Epithelial cell of esophagus (primary cell): ENCODE measurements around the gene CDH4.

ENCODE experiments used
- DNase-seq: peaks from one replicate; pipeline ENCODE4 v3.0.0; 2010; ENCODE audit warnings: low read depth
- H3K4me3 ChIP-seq: 2 replicates; pipeline ENCODE4 v1.5.1; 2011; ENCODE audit warnings: mild to moderate bottlenecking, low read length, control low read depth
- CTCF ChIP-seq: IDR thresholded peaks from 2 replicates; pipeline ENCODE4 v1.5.1; 2011; ENCODE audit warnings: low read depth, mild to moderate bottlenecking, low read length, control low read depth, inconsistent platforms; ENCODE audit not compliant: insufficient read depth; ENCODE audit errors: missing control alignments

The CDH4 gene

GRCh38 chr20:61856626-61857413, 604.8 kb downstream of the CDH4 start:
- no peak for DNase-seq
- no peak for TF ChIP-seq CTCF
- no peak overlapping the region for H3K4me3 ChIP-seq

- no peak for TF ChIP-seq CTCF
- no peak for DNase-seq
- H3K4me3 ChIP-seq, result no peak overlapping the region
Measured at GRCh38 chr20:61857414-61857775, 605.3 kb downstream of the CDH4 start.

DNA sequence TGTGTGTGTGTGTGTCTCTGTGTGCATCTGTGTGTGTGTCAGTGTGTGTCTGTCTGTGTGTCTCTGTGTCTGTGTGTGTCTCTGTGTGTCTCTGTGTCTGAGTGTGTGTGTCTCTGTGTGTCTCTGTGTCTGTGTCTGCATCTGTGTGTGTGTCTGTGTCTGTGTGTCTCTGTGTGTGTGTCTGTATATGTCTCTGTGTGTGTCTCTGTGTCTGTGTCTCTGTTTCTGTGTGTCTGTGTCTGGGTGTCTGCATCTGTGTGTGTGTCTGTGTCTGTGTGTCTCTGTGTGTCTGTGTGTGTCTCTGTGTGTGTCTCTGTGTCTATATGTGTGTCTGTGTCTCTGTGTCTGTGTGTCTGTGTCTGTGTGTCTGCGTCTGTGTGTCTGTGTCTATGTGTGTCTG, 605.8 kb downstream of the CDH4 start:
- H3K4me3 ChIP-seq, result no peak overlapping the region
- TF ChIP-seq CTCF, result no peak
- DNase-seq, result no peak

DNA sequence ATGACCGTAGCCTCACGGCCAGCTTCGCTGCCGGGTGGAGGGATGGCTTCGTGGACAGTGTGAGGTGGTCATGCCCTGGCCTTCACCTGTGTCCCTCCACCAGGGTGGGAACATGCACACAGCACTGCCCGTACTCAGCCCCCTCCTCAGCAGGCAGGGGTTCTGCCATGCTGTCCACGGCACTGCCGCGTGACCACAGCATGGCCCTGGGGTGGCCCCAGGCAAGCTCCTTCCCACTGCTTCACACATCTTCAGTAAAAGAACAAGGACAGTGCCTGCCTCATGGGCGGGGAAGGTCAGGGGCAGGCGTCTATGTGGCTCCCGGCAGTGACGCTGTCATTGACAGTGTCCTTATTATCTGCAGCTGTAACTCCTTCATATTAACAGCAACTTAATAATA, 607.7 kb downstream of the CDH4 start:
- TF ChIP-seq CTCF, result no peak
- H3K4me3 ChIP-seq, result no peak overlapping the region
- no peak for DNase-seq

DNA sequence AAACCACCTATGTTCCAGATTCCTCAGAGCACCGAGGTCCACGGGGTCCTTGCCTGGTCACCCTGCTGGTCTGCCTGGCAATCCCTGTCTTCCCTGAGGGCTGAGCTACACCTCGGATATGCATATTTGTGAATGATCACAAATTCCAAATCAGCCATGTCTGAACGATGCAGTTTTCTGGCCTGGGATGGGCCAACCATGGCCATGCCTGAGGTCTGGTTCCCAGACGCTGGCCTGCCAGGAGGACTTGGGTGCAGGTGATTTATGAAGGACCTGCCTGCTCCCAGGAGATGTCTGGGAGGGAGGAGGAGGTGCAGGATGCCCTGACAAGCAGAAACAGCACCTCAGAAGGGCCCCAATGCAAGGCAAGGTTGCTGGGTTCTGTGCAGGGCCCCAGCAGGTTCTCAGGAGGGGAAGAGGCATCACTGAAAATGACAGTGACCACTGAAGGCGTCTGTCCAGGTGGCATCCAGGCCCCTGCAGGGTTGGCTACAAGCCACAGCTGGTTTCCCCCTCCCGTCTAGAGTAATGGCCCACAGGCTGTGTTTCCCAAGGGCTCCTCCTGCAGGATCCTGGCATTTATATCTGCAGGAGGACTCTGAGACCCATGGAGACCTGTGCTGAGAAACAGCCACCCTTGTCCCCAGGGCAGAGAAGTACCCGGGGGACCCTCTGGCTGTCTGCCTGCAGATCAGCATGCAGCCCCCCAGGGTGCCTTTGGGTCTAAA, 608.4 kb downstream of the CDH4 start:
- DNase-seq, result no peak
- no peak overlapping the region for H3K4me3 ChIP-seq
- no peak for TF ChIP-seq CTCF

DNA sequence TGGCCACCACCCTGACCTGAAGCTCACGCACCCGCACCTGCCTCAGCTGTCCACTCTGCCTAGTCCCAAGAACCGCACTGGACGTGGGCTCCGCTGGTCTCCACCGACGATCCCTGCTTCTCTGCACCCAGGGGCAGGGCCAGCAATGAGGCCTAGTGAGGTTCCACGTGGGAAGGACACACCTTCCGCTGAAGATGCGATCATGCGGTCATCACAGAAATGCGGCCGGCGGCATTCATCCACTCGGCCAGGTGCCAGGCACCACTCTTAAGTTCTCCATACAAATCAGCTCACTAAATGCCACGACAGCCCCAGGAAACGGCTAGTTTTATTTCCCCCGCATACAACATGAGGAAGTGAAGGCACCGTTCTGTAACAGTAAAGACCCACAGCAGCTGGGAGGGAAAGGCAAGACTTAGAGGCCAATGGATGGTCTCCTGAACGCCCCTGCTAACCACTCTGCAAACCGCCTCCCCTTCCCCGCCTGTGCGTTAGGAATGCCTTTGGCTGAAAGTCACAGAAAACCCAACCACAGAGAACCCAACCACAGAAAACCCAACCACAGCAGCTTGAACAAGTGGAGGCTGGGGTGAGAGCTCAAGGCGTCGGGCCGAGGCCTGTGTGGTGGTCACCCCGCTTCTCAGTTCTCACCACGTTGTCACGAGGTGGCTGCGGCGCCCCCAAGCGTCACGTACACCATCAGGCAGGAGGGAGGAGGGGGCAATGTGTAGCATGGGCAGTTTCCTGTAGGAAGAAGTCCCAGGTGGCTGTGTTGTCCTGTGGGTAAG, 609.2 kb downstream of the CDH4 start:
- no peak for TF ChIP-seq CTCF
- H3K4me3 ChIP-seq, result no peak overlapping the region
- no peak for DNase-seq
